CD4-positive, alpha-beta T cell treated with Interleukin-21 for 1 hour (primary cell): ENCODE results near the gene PCCB.
"Not testable (repeated sequence)": the region's sequence is repeated elsewhere in the genome, so short reads cannot be mapped to it uniquely, and the experiment has no call there.

Source experiments
- DNase-seq: peaks from one replicate; pipeline ENCODE4 v3.0.0-alpha.2; 2020

PCCB gene

GRCh38 chr3:136263251-136263650, 13.1 kb downstream of the PCCB start:
- no peak for DNase-seq

DNA sequence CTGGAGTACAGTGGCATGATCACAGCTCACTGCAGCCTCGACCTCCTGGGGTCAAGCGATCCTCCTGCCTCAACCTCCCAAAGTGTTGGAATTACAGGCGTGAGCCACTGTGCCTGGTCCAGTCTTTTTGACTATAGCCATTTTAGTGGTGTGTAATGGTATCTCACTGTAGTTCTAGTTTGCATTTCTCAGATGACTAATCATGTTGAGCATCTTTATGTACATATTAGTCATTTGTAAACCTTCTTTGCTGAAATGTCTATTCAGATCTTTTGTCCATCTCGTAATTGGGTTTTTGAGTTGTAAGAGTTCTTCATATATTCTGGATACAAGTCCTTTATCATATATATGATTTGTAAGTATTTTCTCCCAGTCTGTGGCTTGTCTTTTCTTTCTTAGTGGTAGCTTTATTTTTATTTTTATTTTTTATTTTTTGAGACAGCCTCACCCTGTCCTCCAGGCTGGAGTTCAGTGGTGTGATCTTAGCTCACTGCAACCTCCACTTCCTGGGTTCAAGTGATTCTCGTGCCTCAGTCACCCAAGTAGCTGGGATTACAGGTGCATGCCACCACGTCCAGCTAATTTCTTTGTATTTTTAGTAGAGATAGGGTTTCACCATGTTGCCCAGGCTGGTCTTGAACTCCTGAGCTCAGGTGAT, 16.5 kb downstream of the PCCB start:
- DNase-seq, result not testable (repeated sequence)

DNA sequence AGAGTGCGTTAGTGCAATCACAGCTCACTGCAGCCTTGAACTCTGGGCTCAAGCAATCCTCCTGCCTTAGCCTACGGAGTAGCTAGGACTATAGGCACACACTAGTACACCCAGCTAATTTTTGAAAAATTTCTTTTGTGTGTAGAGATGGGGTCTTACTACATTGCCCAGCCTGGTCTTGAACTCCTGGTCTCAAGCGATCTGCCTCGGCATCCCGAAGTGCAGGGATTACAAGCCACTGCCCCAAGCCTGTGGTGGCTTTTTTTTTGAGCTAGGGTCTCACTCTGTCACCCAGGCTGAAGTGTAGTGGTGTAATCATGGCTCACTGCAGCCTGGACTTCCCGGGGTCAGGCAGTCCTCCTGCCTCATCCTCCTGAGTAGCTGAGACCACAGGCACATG, 17.1 kb downstream of the PCCB start:
- DNase-seq, result no peak

DNA sequence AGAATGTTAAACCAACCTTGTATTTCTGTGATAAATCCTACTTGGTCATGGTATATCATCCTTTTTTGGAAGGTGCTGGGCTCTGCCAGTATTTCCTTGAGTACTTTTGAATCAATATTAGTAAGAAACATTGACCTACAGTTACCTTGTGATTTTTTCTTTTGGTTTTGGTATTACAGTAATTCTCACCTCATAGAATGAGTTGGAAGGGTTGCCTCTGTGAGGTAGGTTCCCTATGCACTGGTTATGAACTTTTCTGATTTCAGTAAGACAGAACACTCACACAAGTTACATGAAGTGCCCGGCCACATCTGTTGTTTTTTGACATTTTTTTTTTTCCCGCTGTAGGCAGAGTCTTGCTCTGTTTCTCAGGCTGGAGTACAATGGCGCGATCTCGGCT, 20.0 kb downstream of the PCCB start:
- no peak for DNase-seq

GRCh38 chr3:136271626-136272025, 21.5 kb downstream of the PCCB start:
- not testable (repeated sequence) for DNase-seq

DNA sequence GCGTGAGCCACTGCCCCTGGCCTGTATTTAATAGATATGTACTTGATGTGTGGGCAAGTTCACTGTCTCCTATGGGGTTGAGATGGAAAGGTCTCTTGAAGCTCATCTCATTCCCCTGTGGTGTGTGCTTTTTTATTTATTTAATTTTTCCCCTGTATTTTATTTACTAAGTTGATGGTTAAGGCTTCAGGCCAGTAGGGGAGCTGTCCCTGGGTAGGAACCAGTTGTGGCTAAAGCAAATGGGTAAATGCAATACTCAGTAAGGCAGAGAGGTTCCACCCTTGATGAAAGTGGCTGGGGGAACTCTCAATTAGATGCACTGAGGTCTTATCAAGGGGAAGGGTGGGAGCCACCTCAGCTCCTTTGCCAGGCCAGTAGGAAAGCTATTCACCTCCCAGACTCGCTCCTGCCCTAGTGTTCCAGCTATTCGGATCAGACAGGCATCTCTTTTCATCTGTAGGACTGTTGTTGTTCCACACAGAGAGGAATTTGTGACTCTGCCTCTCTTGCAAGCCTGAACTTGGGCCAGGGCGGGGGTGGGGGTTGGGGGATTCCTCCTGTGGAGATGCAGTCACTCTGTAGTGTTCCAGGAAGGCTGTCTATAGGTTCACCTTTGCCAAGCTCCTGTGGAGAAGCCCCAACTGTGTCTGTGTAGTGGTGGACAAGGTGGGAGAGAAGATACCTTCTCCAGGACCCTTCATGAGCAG, 26.1 kb downstream of the PCCB start:
- no peak for DNase-seq

DNA sequence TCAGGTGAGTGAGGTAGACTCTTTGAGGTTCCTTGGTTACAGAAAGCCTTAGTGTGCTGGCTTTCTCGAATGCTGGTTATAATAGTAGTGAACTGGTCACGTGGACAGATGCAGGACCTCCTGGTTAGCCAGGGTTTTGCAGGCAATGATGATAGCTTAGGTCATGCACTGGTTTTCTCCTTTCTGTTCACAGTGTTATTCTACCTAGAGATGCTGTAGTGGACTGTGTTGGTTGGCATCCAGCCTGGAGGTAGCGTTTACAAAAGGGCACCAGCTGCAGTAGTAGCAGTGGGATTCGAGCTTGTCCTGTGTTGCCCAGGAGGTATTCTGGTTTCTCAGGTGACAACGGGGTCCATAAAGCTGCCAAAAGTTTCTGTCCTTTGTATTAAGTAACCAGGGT, 27.0 kb downstream of the PCCB start:
- no peak for DNase-seq

DNA sequence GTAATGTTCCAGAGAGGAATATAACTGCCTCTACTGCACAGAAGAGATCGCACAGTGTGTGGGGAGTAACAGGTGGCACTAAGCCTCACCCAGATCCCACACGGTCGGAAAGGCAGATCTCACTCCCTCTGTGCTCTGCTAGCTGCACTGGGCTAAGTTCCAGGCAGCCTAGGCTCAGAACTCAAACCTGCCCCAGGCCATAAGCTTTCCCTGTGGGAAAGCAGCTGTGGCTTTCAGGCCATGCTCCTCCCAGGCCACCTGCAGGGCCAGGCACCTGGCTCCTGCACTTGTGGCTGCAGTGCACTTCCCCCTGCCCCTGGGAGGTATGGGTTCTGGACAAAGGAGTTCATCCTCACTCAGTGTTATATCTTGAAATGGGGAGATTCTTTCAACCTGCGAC, 27.5 kb downstream of the PCCB start:
- no peak for DNase-seq

DNA sequence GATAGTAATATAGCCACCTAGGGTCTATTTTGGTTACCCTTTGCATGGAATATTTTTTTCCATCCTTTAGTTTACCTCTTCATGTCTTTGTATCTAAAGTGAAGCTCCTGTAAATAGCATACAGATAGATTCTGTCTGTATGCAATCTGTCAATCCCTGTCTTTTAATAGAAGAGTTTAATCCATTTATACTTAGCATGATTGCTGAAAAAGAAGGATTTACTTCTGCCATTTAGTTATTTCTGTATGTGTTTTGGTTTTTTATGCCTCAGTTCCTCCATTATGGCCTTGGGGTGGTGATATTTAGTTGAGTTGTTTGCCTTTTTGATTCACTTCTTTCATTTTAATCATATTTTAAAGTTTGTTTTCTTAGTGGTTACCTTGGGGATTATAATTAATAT, 29.0 kb downstream of the PCCB start:
- DNase-seq, result no peak

- DNase-seq, result no peak
These were observed 30.8 kb downstream of the PCCB start for GRCh38 chr3:136280961-136281360.

GRCh38 chr3:136281966-136282520, 31.9 kb downstream of the PCCB start:
- no peak for DNase-seq

DNA sequence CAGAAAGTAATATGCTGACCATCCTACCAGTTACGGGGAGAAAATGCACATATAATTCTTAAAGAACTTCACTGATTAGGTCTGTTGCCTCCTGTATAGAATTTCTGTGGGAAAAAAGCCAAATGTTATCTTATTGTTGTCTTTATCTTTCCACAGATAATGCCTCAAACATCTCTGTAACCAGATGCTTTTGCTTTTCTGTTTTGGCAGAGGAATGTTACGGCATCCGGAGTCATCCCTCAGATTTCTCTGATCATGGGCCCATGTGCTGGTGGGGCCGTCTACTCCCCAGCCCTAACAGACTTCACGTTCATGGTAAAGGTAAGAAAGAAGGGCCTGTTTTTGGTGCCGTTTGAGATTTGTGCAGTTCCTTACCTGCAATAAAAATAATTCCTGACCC, 33.5 kb downstream of the PCCB start:
- DNase-seq, result no peak

- no peak for DNase-seq
These were observed 41.2 kb downstream of the PCCB start for GRCh38 chr3:136291302-136291701.

GRCh38 chr3:136292500-136292899, 42.4 kb downstream of the PCCB start:
- DNase-seq, result no peak

DNA sequence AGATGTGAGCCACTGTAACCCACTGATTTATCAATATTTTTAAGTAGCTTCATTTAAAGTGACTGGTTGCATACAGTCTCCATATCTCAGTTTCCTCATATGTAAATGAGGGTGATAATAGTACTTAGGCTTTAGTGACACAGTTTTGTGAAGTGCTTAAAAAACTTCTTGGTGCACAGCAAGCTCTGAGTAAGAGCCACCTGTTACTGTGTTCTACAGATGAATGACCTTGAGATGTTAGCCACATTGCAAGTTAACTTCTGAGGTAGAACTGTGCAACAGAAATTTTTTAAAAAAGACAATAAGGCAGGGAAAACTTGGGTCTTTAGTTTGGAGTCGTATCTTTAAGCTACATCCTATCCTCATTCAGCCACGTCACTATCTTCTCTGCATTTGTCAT, 43.1 kb downstream of the PCCB start:
- no peak for DNase-seq

GRCh38 chr3:136294176-136294575, 44.0 kb downstream of the PCCB start:
- no peak for DNase-seq

DNA sequence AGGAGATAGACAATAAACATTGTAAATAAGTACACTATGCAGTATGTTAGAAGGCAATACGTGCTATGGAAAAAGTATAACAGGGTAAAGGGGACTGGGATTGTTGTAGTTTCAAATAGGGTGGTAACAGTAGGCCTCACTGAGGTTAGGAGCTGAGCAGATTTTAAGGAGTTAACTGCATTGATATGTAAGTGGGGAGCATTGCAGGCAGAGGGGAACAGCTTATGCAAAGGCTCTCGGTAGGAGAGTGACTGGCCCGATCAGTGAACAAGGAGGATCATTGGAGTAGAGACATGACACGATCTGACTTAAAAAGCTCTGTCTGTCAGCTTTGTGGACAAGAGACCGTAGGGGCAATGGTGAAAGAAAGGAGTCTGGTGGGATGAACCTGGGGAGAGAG, 46.8 kb downstream of the PCCB start:
- no peak for DNase-seq

DNA sequence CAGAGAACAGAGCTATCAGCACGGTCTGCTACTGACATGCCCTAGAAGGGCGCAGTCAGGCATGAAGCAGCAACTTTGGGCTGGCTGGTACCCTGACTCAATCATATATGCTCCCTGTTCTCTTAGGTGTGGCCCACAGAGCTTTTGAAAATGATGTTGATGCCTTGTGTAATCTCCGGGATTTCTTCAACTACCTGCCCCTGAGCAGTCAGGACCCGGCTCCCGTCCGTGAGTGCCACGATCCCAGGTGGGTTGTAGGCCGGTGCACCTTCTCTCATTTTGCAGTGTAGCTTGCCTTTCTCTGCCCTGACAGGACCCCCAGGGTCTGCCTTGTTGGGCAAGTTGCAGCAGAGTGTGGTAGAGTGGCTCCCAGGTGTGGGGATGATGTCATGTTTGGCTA, 47.7 kb downstream of the PCCB start:
- no peak for DNase-seq

DNA sequence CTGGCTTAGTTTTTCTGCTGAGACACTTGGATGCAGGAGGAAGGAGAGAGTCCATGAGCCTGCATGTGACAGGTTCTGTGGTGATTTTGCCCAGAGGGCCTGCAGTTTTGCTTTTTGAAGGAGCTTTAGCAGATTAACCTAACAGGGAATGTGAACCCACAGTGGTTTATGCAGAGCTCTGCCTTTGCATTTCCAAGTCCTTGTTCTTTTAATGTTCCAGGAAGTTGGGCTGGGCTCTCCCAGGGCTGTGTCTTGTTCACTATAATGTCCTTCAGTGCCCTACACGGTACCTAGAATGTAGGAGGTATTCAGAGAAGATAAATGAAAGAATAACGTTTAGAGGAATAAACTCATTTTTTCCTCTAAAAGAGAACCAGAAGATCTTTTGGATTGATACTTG, 50.3 kb downstream of the PCCB start:
- DNase-seq, result no peak

- DNase-seq, result no peak
These were observed 55.7 kb downstream of the PCCB start for GRCh38 chr3:136305879-136306278.

DNA sequence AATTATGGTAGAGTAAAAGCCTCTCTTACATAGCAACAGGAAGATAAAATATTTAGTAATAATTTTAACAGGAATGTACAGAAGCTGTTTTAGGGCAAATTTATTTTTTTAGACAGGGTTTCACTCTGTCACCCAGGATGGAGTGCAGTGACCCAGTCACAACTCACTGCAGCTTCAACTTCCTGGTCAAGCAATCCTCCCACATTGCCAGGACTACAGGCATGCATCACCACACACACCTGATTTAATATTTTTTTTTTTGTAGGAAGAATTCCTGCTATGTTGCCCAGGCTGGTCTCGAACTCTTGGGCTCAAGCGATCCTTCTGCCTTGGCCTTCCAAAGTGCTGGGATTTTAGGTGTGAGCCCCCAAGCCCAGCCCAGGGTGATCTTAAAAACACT, 61.1 kb downstream of the PCCB start:
- DNase-seq, result no peak

- DNase-seq, result no peak
These were observed 61.8 kb downstream of the PCCB start for GRCh38 chr3:136311968-136312367.

GRCh38 chr3:136326316-136326715, 76.2 kb downstream of the PCCB start:
- DNase-seq, result no peak

- DNase-seq, result no peak
These were observed 77.5 kb downstream of the PCCB start for GRCh38 chr3:136327671-136328070.

GRCh38 chr3:136329593-136329992, 79.5 kb downstream of the PCCB start:
- DNase-seq, result no peak
